NCI-H82 (cell line): Measurements from ENCODE around the gene CPZ.
"Not testable (repeated sequence)": the region's sequence is repeated elsewhere in the genome, so short reads cannot be mapped to it uniquely, and the experiment has no call there.

Source experiments
- DNase-seq: peaks from one replicate; lab custom pipeline; 2025; lab: John Stamatoyannopoulos, UW

The CPZ gene

GRCh38 chr4:8557151-8558076 is 35.2 kb upstream of the CPZ start:
- DNase-seq: no peak

- DNase-seq: no peak
These were observed 34.2 kb upstream of the CPZ start for GRCh38 chr4:8558080-8558960.

GRCh38 chr4:8559011-8559410 is 33.6 kb upstream of the CPZ start:
- DNase-seq: no peak

- DNase-seq: peak; percentile 19
These were observed 32.9 kb upstream of the CPZ start for GRCh38 chr4:8559524-8560264.

GRCh38 chr4:8560265-8561047 is 32.1 kb upstream of the CPZ start:
- DNase-seq: no peak

GRCh38 chr4:8564595-8564994 is 28.0 kb upstream of the CPZ start:
- DNase-seq: no peak

- no peak for DNase-seq
These were observed 24.4 kb upstream of the CPZ start for GRCh38 chr4:8568068-8568668.

- no peak for DNase-seq
These were observed 22.4 kb upstream of the CPZ start for GRCh38 chr4:8570201-8570600.

GRCh38 chr4:8571702-8572685 is 20.6 kb upstream of the CPZ start:
- no peak for DNase-seq

GRCh38 chr4:8573266-8573665 is 19.3 kb upstream of the CPZ start:
- DNase-seq: no peak

GRCh38 chr4:8574796-8575370 is 17.7 kb upstream of the CPZ start:
- DNase-seq: no peak

GRCh38 chr4:8575457-8575856 is 17.1 kb upstream of the CPZ start:
- DNase-seq: no peak

- not testable (repeated sequence) for DNase-seq
These were observed 16.0 kb upstream of the CPZ start for GRCh38 chr4:8576591-8576990.

- no peak for DNase-seq
These were observed 15.5 kb upstream of the CPZ start for GRCh38 chr4:8577046-8577445.

- DNase-seq: no peak
These were observed 14.6 kb upstream of the CPZ start for GRCh38 chr4:8577972-8578371.

- no peak for DNase-seq
These were observed 13.8 kb upstream of the CPZ start for GRCh38 chr4:8578717-8579116.

GRCh38 chr4:8579526-8580320 is 12.8 kb upstream of the CPZ start:
- DNase-seq: no peak

GRCh38 chr4:8580321-8581093 is 12.1 kb upstream of the CPZ start, which contains the start of gene GPR78:
TSS of gene GPR78 (plus strand) at chr4:8580392. CDS start at chr4:8580983, 591 bp downstream.
- peak; percentile 33 for DNase-seq
